ENCODE measurements around the gene SFXN4.

DNA sequence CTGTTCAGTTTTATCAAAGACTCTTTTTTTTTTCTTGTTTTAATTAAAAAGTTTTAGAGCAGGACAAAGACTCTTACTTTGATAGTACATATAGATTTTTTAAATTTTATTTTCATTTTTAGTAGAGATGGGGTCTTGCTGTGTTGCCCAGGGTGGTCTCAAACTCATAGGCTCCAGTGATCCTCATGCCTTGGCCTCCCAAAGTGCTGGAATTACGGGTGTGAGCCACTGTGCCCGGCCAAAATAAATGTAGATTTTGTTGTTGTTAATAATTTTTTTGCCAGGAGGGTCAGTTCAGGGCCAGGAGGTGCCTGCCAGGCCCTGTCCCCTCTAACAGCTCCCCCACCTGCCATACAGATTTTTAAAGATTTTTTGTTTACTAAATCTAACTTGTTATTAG lies 44.6 kb downstream of the SFXN4 start:
- TF ChIP-seq POLR2A (IDR thresholded peaks at IDR 0.05) (no peak), CTCF (IDR thresholded peaks at IDR 0.05) (no peak)

Data from adrenal gland (tissue), 5 donors.